ENCODE results near the gene RCSD1.
A peak's percentile ranks its signal among the peaks of the same experiment; 100 is the strongest.
"Not testable (repeated sequence)": the region's sequence is repeated elsewhere in the genome, so short reads cannot be mapped to it uniquely, and the experiment has no call there.

Gene RCSD1

GRCh38 chr1:167715157-167715999 lies 85.3 kb downstream of the RCSD1 start:
- DNase-seq (ENCODE audit: low read depth in 3 of 3) = peak; percentile 77 to 79 (median 77)

DNA sequence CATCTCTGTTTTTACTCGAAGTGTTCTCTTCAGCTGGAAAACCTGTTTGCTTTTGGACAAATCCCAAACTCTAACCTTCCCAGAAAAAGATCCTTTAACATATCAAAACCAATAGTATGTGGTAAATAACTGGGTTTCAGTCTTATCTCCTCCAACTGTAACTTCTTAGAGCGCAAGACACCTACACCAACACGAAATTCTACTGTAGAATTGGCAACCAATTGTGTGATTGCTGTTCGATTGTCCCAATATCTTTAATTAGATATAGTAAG lies 85.9 kb downstream of the RCSD1 start:
- no peak for DNase-seq (ENCODE audit: low read depth in 3 of 3)

DNA sequence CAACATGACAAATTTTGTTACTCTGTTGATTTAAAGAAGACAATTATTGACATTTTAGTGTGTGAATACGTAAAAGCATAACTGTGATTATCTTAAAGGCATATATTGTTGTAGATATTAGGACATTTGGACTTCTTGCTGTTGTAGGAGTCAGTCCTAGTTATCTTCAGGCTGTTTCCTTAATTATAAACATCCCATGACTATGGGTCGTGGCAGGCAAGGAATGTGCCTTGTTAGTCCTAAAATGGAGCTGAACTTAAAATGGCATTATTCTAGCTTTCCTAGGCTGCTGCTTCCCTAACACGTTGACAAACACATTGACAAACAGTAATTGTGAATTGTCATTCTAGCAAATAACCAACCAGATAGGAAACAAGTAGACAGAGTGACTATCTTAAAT lies 87.3 kb downstream of the RCSD1 start:
- no peak for DNase-seq (ENCODE audit: low read depth in 3 of 3)

DNA sequence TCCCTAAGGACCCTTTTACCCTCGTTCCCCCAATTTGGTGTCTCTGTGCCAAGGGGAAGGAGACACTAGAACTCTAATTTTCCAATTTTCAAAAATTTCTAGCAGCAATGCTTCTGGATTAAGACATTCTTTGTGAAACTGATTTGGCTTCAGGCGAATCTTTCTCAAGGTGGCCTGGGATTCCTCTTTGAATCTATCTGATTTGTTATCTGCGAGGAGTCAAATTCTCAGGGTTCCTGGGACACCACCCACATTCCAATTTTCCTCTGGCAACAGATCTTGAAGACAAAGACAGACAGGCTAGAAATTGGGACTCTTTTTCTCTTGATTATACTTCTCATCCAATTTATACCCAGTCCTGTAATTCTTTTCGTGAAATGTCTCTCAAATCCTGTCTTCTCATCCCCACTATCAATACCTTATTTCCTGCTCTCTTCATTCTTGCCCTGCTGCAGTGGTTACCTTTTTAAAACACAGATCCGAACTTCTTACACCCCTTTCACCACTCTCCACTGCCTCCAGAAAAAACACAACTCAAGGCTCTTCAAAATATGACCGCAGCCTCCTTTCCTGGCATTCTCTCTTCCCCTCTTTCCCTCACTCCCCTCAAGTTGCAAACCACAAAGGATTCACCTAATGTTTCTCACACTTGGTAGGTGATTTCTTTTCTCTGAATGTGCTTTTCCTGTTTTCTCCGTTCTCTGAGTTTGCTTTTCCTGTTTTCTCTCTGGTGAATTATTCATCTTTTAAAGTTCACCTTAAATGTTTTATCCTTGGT lies 89.1 kb downstream of the RCSD1 start:
- no peak for DNase-seq (ENCODE audit: low read depth in 3 of 3)

- not testable (repeated sequence) for DNase-seq (ENCODE audit: low read depth in 3 of 3)
Observed at GRCh38 chr1:167719715-167720421, 89.8 kb downstream of the RCSD1 start.

GRCh38 chr1:167720965-167721616 lies 91.1 kb downstream of the RCSD1 start:
- DNase-seq (ENCODE audit: low read depth in 3 of 3) = no peak

DNA sequence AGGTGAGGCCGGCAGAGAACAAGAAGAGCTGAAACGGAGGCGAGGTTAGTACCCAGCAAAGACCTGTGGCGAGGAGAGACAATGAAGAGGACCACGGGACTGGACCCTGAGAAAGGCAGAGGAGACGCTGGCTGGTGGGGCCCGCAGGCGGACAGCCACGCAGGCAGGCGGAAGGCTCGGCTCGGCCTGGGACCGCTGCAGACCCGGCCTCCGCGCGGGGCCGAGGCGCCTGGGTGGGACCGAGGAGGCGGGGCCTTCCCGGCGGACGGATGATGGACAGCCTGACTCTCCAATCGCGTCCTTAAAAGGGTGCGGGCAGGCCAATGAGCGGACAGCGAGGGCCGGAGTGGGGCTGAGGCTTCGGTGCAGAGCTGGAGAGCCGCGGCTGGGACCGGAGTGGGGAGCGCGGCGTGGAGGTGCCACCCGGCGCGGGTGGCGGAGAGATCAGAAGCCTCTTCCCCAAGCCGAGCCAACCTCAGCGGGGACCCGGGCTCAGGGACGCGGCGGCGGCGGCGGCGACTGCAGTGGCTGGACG lies 91.7 kb downstream of the RCSD1 start, which contains the start of gene MPZL1:
Gene MPZL1, plus strand, starts transcription at position 366 of the 535 bp plus-strand sequence. CDS start 170 bp downstream, outside the sequence.
- DNase-seq (ENCODE audit: low read depth in 3 of 3) = peak; percentile 85 to 92 (median 88)

GRCh38 chr1:167722152-167722869 lies 92.3 kb downstream of the RCSD1 start:
- no peak for DNase-seq (ENCODE audit: low read depth in 3 of 3)

DNA sequence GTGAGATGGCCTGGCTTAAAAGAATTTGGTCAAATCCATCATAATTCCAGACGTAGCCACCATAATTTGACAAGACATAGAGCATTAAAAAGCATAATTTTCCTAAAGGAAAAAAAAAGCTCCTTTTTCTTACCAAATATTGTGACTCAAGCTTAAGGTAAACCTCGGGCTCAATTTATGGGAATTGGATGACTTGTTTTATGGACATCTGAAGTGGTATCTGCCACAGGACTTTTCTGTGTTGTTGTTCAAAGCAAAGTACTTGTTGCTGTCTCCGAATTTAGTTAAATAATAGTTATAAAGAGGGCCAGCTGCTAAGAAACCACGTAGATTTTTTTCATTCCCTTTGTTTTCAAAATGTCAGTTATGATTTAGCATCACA lies 92.8 kb downstream of the RCSD1 start:
- no peak for DNase-seq (ENCODE audit: low read depth in 3 of 3)

GRCh38 chr1:167723707-167724323 lies 93.8 kb downstream of the RCSD1 start:
- no peak for DNase-seq (ENCODE audit: low read depth in 3 of 3)

- no peak for DNase-seq (ENCODE audit: low read depth in 3 of 3)
Observed at GRCh38 chr1:167726008-167726407, 96.0 kb downstream of the RCSD1 start.

- no peak for DNase-seq (ENCODE audit: low read depth in 3 of 3)
Observed at GRCh38 chr1:167728818-167729410, 98.9 kb downstream of the RCSD1 start.

GRCh38 chr1:167734227-167734626 lies 104.2 kb downstream of the RCSD1 start:
- no peak for DNase-seq (ENCODE audit: low read depth in 3 of 3)

GRCh38 chr1:167734841-167735240 lies 104.8 kb downstream of the RCSD1 start:
- DNase-seq (ENCODE audit: low read depth in 3 of 3) = no peak

DNA sequence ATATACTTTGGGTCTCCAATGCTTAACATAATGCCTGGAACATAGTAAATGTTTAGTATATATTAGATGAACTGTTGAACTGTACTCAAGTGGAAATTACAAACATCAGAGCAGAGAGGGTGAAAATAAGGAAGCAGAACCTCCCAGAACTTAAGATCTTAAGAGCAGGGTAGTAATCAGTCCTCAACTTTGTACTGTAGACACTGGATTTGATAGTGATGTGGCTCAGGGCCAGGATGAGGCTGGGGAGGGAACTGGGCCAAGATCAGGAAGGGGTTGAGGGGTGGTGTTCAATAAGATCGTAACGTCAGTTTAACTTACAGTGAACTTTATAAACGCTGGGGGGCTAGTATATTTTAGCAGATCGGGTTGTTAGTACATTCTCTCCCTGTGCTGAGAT lies 107.1 kb downstream of the RCSD1 start:
- no peak for DNase-seq (ENCODE audit: low read depth in 3 of 3)

DNA sequence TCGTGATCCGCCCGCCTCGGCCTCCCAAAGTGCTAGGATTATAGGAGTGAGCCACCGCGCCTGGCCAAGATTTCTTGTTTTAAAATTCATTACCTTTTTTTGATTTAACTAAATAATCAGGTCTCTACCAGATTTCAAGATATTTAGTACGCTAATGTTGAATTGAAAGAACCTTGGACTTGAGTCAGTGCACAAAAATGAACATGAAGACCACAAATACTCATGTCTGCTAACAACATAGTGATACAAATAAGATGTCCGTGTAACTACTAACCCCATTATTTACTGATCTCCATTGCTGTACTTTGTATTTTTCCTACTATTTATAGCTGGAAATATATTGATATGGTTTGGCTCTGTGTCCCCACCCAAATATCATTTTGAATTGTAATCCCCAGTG lies 108.1 kb downstream of the RCSD1 start:
- no peak for DNase-seq (ENCODE audit: low read depth in 3 of 3)

- DNase-seq (ENCODE audit: low read depth in 3 of 3) = no peak
Observed at GRCh38 chr1:167739752-167740151, 109.7 kb downstream of the RCSD1 start.

GRCh38 chr1:167741103-167741502 lies 111.1 kb downstream of the RCSD1 start:
- DNase-seq (ENCODE audit: low read depth in 3 of 3) = not testable (repeated sequence)

GRCh38 chr1:167742392-167743057 lies 112.5 kb downstream of the RCSD1 start:
- DNase-seq (ENCODE audit: low read depth in 3 of 3) = not testable (repeated sequence)

DNA sequence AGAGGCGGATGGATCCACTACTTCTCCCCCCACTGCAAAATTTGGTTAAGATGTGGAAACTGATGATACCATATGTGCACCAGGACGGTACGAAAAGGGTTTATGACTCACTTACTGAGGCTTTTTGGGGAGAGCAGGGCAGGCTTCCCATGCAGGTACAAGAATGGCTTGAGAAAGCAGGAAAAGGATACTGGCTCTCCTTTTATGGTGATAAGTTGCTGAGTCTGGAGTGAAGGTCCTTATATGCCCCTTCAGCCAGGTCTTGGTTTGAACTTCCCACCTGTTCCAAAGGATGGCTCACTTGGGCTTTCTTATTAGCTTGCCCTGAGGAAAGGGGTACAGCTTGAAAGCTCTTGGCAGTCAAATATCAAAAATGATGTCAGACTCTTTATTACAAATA lies 114.9 kb downstream of the RCSD1 start:
- DNase-seq (ENCODE audit: low read depth in 3 of 3) = no peak
